Urinary bladder (tissue), 4 donors: ENCODE measurements around the gene DPAGT1. TPM values are rescaled to one million over a fixed set of nuclear protein-coding genes. Genes with fewer than 3 reads are reported as not detected.
"Not testable (repeated sequence)": the region's sequence is repeated elsewhere in the genome, so short reads cannot be mapped to it uniquely, and the experiment has no call there.

Source experiments
- DNase-seq: peaks from one replicate; pipeline ENCODE4 v3.0.0-alpha.2; 2015; ENCODE audit errors: extremely low spot score
- H3K27ac ChIP-seq: one replicate; pipeline ENCODE4 v1.5.1; 2013; ENCODE audit warnings: low read depth, mild to moderate bottlenecking, moderate library complexity
- H3K36me3 ChIP-seq: one replicate; pipeline ENCODE4 v1.6.1; 2013; ENCODE audit warnings: mild to moderate bottlenecking, moderate library complexity; ENCODE audit not compliant: insufficient read depth
- H3K4me1 ChIP-seq: one replicate; pipeline ENCODE4 v1.6.1; 2013; ENCODE audit warnings: mild to moderate bottlenecking, moderate library complexity; ENCODE audit not compliant: insufficient read depth
- H3K4me3 ChIP-seq: one replicate; pipeline ENCODE4 v1.5.1; 2013; ENCODE audit warnings: low read depth, low read length
- WGBS: extraction: QIAGEN DNeasy Blood & Tissue Kit; methylation state at CpG from one replicate; pipeline ENCODE4 v1.1.7; 2013; 5-methylcytosine and 5-hydroxymethylcytosine counted together
- polyA plus RNA-seq: library from polyadenylated mRNA; stranded (reverse); fragments of 200-250 nt; gene quantifications from one replicate; pipeline ENCODE4 v1.2.3, GENCODE V29; 2013
- total RNA-seq: library from RNA; depleted of rRNA; stranded (reverse); fragments of >200 nt; gene quantifications from one replicate; pipeline ENCODE4 v1.2.3, GENCODE V29; 2014
- donor health status: healthy with polysubstance abuse.
- donor health status: healthy.

Gene DPAGT1
- total and polyA plus RNA-seq, 2 donors = 12.1 to 29.1 TPM

GRCh38 chr11:119078675-119079420 is 22.8 kb downstream of the DPAGT1 start:
- H3K27ac ChIP-seq = no peak overlapping the region
- H3K4me3 ChIP-seq = no peak overlapping the region
- 93% methylated on average over 19 of the region's 19 CpGs for WGBS
- H3K4me1 ChIP-seq = no peaks in the 10 kb centered on the region
- no peak for DNase-seq
- H3K36me3 ChIP-seq = peaks cover 12% of the 10 kb centered on the region

GRCh38 chr11:119077839-119078238 is 23.8 kb downstream of the DPAGT1 start:
- WGBS = 96% methylated on average over 11 of the region's 11 CpGs
- no peak for DNase-seq
- Histone ChIP-seq H3K4me3 (no peak overlapping the region), H3K27ac (no peak overlapping the region), H3K4me1 (no peaks in the 10 kb centered on the region), H3K36me3 (peaks cover 12% of the 10 kb centered on the region)

- Histone ChIP-seq H3K27ac (peak within 1 kb of the TSS; percentile 78), H3K4me1 (no peaks in the 10 kb centered on the region), H3K4me3 (peak within 1 kb of the TSS; percentile 71), H3K36me3 (peaks cover 3% of the 10 kb centered on the region)
- DNase-seq = peak; percentile 87
- under 1% methylated on average over 49 of the region's 49 CpGs for WGBS
Measured at GRCh38 chr11:119067371-119068222, 34.1 kb downstream of the DPAGT1 start, which contains the start of gene VPS11. Gene VPS11, plus strand, starts transcription at chr11:119067818. Its CDS starts 6 bp downstream, at chr11:119067824.

- Histone ChIP-seq H3K4me3 (no peak overlapping the region), H3K36me3 (no peaks in the 10 kb centered on the region), H3K4me1 (no peaks in the 10 kb centered on the region), H3K27ac (no peak overlapping the region)
- WGBS = 58% methylated on average over 4 of the region's 4 CpGs
- DNase-seq = no peak
Measured at GRCh38 chr11:119065369-119065768, 36.3 kb downstream of the DPAGT1 start.

GRCh38 chr11:119062779-119063178 is 38.9 kb downstream of the DPAGT1 start:
- WGBS = 54% methylated on average over 5 of the region's 5 CpGs
- no peaks in the 10 kb centered on the region for H3K4me1 ChIP-seq
- no peak overlapping the region for H3K27ac ChIP-seq
- no peak overlapping the region for H3K4me3 ChIP-seq
- no peak for DNase-seq
- H3K36me3 ChIP-seq = no peaks in the 10 kb centered on the region

- WGBS = 97% methylated on average over 3 of the region's 3 CpGs
- no peak overlapping the region for H3K27ac ChIP-seq
- DNase-seq = no peak
- H3K4me3 ChIP-seq = no peak overlapping the region
- no peaks in the 10 kb centered on the region for H3K4me1 ChIP-seq
- H3K36me3 ChIP-seq = no peaks in the 10 kb centered on the region
Measured at GRCh38 chr11:119061256-119061655, 40.4 kb downstream of the DPAGT1 start.

- WGBS = 87% methylated on average over 27 of the region's 35 CpGs
- H3K27ac ChIP-seq, DNase-seq, H3K4me1 ChIP-seq, H3K36me3 ChIP-seq, H3K4me3 ChIP-seq: not testable (repeated sequence)
Measured at GRCh38 chr11:119059128-119059527, 42.5 kb downstream of the DPAGT1 start.

- Histone ChIP-seq H3K4me1 (peaks cover 2% of the 10 kb centered on the region), H3K27ac (peak within 1 kb of the TSS; percentile 84), H3K4me3 (peak within 1 kb of the TSS; percentile 92), H3K36me3 (no peaks in the 10 kb centered on the region)
- DNase-seq = peak; percentile 91
- under 1% methylated on average over 79 of the region's 79 CpGs for WGBS
Measured at GRCh38 chr11:119057000-119057769, 44.5 kb downstream of the DPAGT1 start, which contains the start of gene HYOU1. Gene HYOU1, minus strand, starts transcription at chr11:119057205. Its CDS starts 1,045 bp downstream, at chr11:119056160.

- under 1% methylated on average over 48 of the region's 48 CpGs for WGBS
- H3K4me3 ChIP-seq = peak overlapping the region; percentile 92
- H3K27ac ChIP-seq = peak overlapping the region; percentile 80
- H3K36me3 ChIP-seq = no peaks in the 10 kb centered on the region
- DNase-seq = no peak
- H3K4me1 ChIP-seq = peaks cover 2% of the 10 kb centered on the region
Measured at GRCh38 chr11:119056421-119056999, 45.1 kb downstream of the DPAGT1 start.

- peak overlapping the region; percentile 92 for H3K4me3 ChIP-seq
- H3K36me3 ChIP-seq = no peaks in the 10 kb centered on the region
- no peak for DNase-seq
- H3K27ac ChIP-seq = no peak overlapping the region
- 45% methylated on average over 6 of the region's 6 CpGs for WGBS
- peaks cover 2% of the 10 kb centered on the region for H3K4me1 ChIP-seq
Measured at GRCh38 chr11:119055901-119056300, 45.8 kb downstream of the DPAGT1 start.

- DNase-seq = no peak
- Histone ChIP-seq H3K4me1 (peaks cover 2% of the 10 kb centered on the region), H3K27ac (no peak overlapping the region), H3K36me3 (peaks cover 2% of the 10 kb centered on the region), H3K4me3 (no peak overlapping the region)
- 96% methylated on average over 10 of the region's 10 CpGs for WGBS
Measured at GRCh38 chr11:119054418-119054817, 47.2 kb downstream of the DPAGT1 start.

- 94% methylated on average over 23 of the region's 23 CpGs for WGBS
- Histone ChIP-seq H3K4me3 (no peak overlapping the region), H3K27ac (no peak overlapping the region), H3K4me1 (peaks cover 2% of the 10 kb centered on the region), H3K36me3 (peaks cover 5% of the 10 kb centered on the region)
- no peak for DNase-seq
Measured at GRCh38 chr11:119052163-119052814, 49.4 kb downstream of the DPAGT1 start.
